ENCODE data around the gene NR0B2.
"Not testable (repeated sequence)": the region's sequence is repeated elsewhere in the genome, so short reads cannot be mapped to it uniquely, and the experiment has no call there.

Gene NR0B2

DNA sequence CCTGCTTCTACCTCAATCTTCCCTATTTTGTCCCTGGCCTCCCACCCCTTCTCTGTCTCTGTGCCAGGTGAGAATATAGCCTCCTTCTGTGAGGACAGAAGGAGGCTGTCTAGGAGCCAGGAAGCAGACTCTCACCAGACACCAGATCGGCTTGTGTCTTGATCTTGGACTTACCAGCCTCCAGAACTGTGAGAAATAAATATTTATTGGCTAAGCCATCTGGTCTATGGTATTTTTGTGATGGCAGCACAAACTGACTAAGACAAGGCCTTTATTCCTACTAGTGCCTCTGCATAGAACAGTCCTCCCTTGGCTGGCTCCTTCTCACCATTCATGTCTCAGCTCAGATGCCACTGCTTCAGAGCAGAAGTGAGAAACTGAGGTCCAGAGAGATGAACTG is 25.5 kb downstream of the NR0B2 start:
- H3K27ac ChIP-seq, result no peak overlapping the region

DNA sequence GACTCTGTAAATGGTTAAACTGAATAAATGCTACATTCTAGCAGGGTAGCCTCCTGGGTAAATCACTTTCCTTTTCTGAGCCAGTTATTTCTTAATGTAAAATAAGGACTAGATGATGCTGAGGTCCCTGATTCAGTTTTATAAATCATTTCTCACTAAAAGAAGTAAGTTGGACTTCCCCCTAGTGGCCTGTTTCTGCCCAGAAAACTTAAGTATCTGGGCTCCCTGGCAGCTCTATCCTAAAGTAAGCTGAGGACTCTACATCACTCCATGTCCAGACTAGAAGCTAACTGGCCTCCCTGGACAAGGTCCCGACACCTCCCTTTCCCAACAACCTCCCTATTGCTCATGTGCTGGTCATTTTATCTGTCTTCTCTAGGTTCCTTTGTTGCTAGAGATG is 26.6 kb downstream of the NR0B2 start:
- Histone ChIP-seq H3K27me3 (no peaks in the 10 kb centered on the region), H3K27ac (no peak overlapping the region), H3K9me3 (no peaks in the 10 kb centered on the region), H3K36me3 (peaks cover 62 to 75% (median 68%) of the 10 kb centered on the region in 3 donors), H3K4me1 (peaks cover 0 to 27% (median 17%) of the 10 kb centered on the region in 4 donors), H3K4me3 (no peak overlapping the region)
- no peak for DNase-seq
- intact Hi-C loops (cut with DNase I; ENCODE audit: low total_unique reads), result no loop called here
- TF ChIP-seq, protein P1, sequence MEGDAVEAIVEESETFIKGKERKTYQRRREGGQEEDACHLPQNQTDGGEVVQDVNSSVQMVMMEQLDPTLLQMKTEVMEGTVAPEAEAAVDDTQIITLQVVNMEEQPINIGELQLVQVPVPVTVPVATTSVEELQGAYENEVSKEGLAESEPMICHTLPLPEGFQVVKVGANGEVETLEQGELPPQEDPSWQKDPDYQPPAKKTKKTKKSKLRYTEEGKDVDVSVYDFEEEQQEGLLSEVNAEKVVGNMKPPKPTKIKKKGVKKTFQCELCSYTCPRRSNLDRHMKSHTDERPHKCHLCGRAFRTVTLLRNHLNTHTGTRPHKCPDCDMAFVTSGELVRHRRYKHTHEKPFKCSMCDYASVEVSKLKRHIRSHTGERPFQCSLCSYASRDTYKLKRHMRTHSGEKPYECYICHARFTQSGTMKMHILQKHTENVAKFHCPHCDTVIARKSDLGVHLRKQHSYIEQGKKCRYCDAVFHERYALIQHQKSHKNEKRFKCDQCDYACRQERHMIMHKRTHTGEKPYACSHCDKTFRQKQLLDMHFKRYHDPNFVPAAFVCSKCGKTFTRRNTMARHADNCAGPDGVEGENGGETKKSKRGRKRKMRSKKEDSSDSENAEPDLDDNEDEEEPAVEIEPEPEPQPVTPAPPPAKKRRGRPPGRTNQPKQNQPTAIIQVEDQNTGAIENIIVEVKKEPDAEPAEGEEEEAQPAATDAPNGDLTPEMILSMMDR (IDR thresholded peaks at IDR 0.05), result peak in 1 of 2 experiments; percentile 5

More for the DNA sequence above, 25.5 kb downstream of the NR0B2 start:
- no peaks in the 10 kb centered on the region for H3K27me3 ChIP-seq
- DNase-seq, result no peak
- intact Hi-C loops (cut with DNase I; ENCODE audit: low total_unique reads), result no loop called here
- TF ChIP-seq, protein P1 (IDR thresholded peaks at IDR 0.05), result no peak
- no peaks in the 10 kb centered on the region for H3K9me3 ChIP-seq
- H3K4me3 ChIP-seq, result no peak overlapping the region
- H3K36me3 ChIP-seq, result peaks cover 61 to 75% (median 62%) of the 10 kb centered on the region in 3 donors
- peaks cover 0 to 27% (median 17%) of the 10 kb centered on the region in 4 donors for H3K4me1 ChIP-seq

- H3K36me3 ChIP-seq, result peaks cover 93 to 99% (median 93%) of the 10 kb centered on the region in 3 donors
- H3K27me3 ChIP-seq, result no peaks in the 10 kb centered on the region
- H3K4me3 ChIP-seq, result no peak overlapping the region
- H3K9me3 ChIP-seq, result no peaks in the 10 kb centered on the region
- TF ChIP-seq, protein P1 (IDR thresholded peaks at IDR 0.05), result no peak
- intact Hi-C loops (cut with DNase I; ENCODE audit: low total_unique reads), result no loop called here
- peaks cover 0 to 4% (median under 1%) of the 10 kb centered on the region in 4 donors for H3K4me1 ChIP-seq
- H3K27ac ChIP-seq, result no peak overlapping the region
- DNase-seq, result no peak
Observed at GRCh38 chr1:26882696-26883463, 30.9 kb downstream of the NR0B2 start.

DNA sequence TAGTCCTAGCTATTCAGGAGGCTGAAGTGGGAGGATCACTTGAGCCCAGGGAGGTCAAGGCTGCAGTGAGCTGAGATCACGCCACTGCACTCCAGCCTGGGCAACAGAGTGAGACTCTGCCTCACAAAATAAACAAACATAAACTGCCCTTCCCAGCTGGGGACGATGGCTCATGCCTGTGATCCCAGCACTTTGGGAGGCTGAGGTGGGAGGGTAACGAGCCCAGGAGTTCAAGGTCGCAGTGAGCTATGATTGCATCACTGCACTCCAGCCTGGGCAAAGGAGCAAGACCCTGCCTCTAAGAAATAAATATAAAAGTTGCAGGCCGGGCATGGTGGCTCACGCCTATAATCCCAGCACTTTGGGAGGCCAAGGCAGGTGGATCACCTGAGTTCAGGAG is 32.2 kb downstream of the NR0B2 start:
- DNase-seq; H3K9me3 ChIP-seq; intact Hi-C loops (cut with DNase I; ENCODE audit: low total_unique reads); H3K27ac ChIP-seq; H3K27me3 ChIP-seq; H3K4me3 ChIP-seq; H3K4me1 ChIP-seq: not testable (repeated sequence)
- peaks cover 81 to 92% (median 91%) of the 10 kb centered on the region in 3 donors for H3K36me3 ChIP-seq

DNA sequence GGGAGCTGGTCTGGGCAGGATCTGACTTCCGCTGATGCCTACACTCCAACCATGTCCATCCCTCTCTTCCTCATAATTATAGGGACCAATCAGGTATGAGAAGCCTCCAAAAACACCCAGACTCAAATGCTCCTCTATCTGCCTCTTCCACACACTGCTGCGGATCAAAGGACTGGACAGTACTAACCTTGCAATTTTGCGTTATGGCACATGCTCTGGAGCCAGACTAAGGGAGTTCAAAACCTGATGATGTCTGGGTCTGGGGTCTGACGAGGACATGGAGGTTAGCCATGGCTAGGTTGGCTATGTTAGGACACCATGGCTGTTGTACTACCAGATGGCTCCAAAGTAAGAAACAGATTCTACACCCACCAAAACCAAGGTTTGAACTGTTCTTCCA is 34.0 kb downstream of the NR0B2 start:
- TF ChIP-seq, protein P1 (IDR thresholded peaks at IDR 0.05), result no peak
- H3K36me3 ChIP-seq, result peaks cover 63 to 77% (median 76%) of the 10 kb centered on the region in 3 donors

GRCh38 chr1:26877326-26877725 is 36.4 kb downstream of the NR0B2 start:
- TF ChIP-seq, protein P1 (IDR thresholded peaks at IDR 0.05), result no peak
- Histone ChIP-seq H3K36me3 (peaks cover 38 to 57% (median 52%) of the 10 kb centered on the region in 3 donors), H3K4me1 (peaks cover 0 to 5% (median 2%) of the 10 kb centered on the region in 4 donors), H3K4me3 (no peak overlapping the region), H3K27me3 (no peaks in the 10 kb centered on the region), H3K9me3 (no peaks in the 10 kb centered on the region), H3K27ac (peak overlapping the region in 1 of 2 donors; percentile 68)
- intact Hi-C loops (cut with DNase I; ENCODE audit: low total_unique reads), result no loop called here
- no peak for DNase-seq

More for the DNA sequence above, 34.0 kb downstream of the NR0B2 start:
- H3K9me3 ChIP-seq, result no peaks in the 10 kb centered on the region
- no peak overlapping the region for H3K27ac ChIP-seq
- H3K27me3 ChIP-seq, result no peaks in the 10 kb centered on the region
- intact Hi-C loops (cut with DNase I; ENCODE audit: low total_unique reads), result loop anchor here (2.0 kb wide), 1 partner anchor 27 kb away; no protein-coding TSS in a partner anchor
- DNase-seq, result no peak
- no peak overlapping the region for H3K4me3 ChIP-seq
- peaks cover 0 to 5% (median 2%) of the 10 kb centered on the region in 4 donors for H3K4me1 ChIP-seq
